Activated naive CD4-positive, alpha-beta T cell treated with anti-CD3 and anti-CD28 coated beads, Interleukin-2, amount 10 ng/mL, durations not matched to agents 7 days and 5 days (primary cell): ENCODE data around the gene RALB.

Experiments
- CTCF ChIA-PET: fragments of 350-600 bp; sonication (Branson Sonifier 250); formaldehyde crosslinking; loops from one replicate; lab custom pipeline; 2021; ENCODE audit warnings: antibody characterized with exemption; lab: Charles Lee
- DNase-seq: peaks from one replicate; pipeline ENCODE4 v3.0.0-alpha.2; 2020
- H3K27ac Mint-ChIP-seq: one replicate; pipeline ENCODE4 v1.8.0; 2021; ENCODE audit warnings: mild to moderate bottlenecking, moderate library complexity, mixed read lengths
- H3K27me3 Mint-ChIP-seq: one replicate; pipeline ENCODE4 v1.8.0; 2021; ENCODE audit warnings: mild to moderate bottlenecking, mixed read lengths
- H3K36me3 Mint-ChIP-seq: one replicate; pipeline ENCODE4 v1.8.0; 2021; ENCODE audit warnings: mixed read lengths
- H3K4me1 Mint-ChIP-seq: one replicate; pipeline ENCODE4 v1.8.0; 2021; ENCODE audit warnings: mixed read lengths
- H3K4me3 Mint-ChIP-seq: one replicate; pipeline ENCODE4 v1.8.0; 2021; ENCODE audit warnings: mild to moderate bottlenecking, moderate library complexity, mixed read lengths
- H3K9me3 Mint-ChIP-seq: one replicate; pipeline ENCODE4 v1.8.0; 2021; ENCODE audit warnings: mixed read lengths

The RALB gene, protein sequence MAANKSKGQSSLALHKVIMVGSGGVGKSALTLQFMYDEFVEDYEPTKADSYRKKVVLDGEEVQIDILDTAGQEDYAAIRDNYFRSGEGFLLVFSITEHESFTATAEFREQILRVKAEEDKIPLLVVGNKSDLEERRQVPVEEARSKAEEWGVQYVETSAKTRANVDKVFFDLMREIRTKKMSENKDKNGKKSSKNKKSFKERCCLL

DNA sequence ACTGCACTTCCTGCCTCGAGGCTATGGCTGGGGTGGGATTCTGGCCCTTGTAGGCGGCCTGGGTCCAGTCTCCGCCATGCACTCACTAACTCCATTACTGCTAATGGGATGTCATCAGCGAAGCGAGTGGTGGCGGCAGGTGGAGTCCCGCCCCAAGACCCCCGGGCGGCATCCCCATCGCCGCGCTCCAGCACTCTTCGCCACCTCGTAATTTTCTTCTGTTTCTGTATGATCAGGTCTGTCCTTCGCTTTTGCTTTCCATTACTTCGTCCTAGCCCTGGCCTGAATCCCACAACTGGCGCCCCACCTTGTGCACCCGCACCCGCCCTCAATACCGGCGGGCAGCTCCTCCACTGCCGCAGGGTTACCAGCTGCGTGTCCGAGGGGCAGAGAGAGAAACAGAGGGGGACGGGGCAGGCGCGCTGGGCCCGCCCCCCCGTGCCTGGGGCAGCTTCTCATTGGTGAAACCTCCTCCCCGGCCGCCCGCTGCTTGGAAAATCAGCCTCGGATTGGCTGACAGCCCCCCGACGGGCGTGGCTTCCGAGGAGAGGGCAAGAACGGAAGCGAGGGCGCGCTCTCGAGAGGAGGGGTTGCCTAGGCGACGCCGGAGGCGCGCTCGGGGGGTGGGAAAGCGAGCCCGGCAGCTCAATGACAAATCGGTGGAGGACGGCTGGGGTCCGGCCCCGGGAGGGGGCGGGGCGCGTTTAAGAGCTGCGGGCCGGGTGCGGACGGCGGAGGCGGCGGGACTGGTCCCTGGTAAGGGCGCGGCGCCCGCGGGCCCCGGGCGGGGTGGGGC, at the start of gene RALB:
TSS of gene RALB (plus strand) at position 628 of the 796 bp plus-strand sequence. CDS start 25,813 bp downstream, outside the sequence.
- Mint-ChIP-seq H3K9me3 (peaks cover 4% of the 10 kb centered on the region), H3K4me3 (peak within 1 kb of the TSS; percentile 94), H3K27me3 (peaks cover 32% of the 10 kb centered on the region), H3K36me3 (peaks cover 28% of the 10 kb centered on the region), H3K4me1 (peaks cover 74% of the 10 kb centered on the region), H3K27ac (peak within 1 kb of the TSS; percentile 87)
- peak; percentile 100 for DNase-seq
- CTCF ChIA-PET = interaction anchor here (0.7 to 2.0 kb wide), 4 partner anchors 25 to 76 kb away, joined by 3 to 11 read pairs (median 3); no protein-coding TSS in a partner anchor

DNA sequence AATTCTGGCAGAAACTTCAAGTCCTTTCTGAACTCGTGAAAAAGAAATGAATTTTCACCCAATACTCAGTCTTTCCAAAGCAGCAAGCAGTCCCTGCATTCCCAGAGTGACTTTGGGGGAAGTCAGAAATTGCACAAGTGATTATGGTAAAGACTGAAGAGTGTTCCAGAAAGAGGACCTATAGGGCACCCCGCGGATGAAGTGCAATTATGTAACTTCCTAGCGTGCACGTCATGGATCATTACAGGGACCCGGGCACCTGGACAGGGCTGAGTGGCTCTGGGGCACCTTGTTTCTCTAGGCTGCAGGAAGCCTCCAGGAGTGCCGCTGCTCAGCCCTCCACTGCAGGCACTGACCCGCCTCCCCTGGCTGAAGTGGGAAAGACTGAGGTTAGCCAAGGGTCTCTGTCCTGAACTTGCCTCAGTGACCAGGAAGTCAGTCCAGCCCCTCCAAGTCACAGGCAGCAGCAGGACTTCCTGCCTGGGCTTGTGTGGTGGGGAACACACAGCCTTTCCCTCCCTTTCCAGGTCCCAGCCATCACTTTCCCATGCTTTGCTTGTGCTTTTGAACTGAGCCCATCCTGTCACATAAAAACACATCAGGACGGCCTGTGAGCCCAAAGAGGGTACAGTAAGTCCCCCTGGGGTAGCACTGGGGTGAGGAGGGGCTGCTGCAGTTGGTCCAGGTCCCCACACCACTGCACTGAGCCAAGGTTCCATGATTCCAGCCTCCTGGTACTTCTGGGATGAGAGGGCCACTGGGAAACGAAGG, 49.2 kb upstream of the RALB start:
- Mint-ChIP-seq H3K4me1 (peaks cover 11% of the 10 kb centered on the region), H3K4me3 (no peak overlapping the region), H3K9me3 (peaks cover 7% of the 10 kb centered on the region), H3K27me3 (no peaks in the 10 kb centered on the region), H3K36me3 (peaks cover 20% of the 10 kb centered on the region), H3K27ac (no peak overlapping the region)
- CTCF ChIA-PET = no interaction called here
- no peak for DNase-seq

GRCh38 chr2:120204022-120204405, 48.6 kb upstream of the RALB start:
- Mint-ChIP-seq H3K4me3 (no peak overlapping the region), H3K4me1 (peaks cover 11% of the 10 kb centered on the region), H3K27ac (no peak overlapping the region), H3K27me3 (no peaks in the 10 kb centered on the region), H3K36me3 (peaks cover 20% of the 10 kb centered on the region), H3K9me3 (peaks cover 4% of the 10 kb centered on the region)
- CTCF ChIA-PET = interaction anchor here (0.6 to 1.3 kb wide), 2 partner anchors 108 to 143 kb away, joined by 3 read pairs; no protein-coding TSS in a partner anchor
- DNase-seq = no peak

DNA sequence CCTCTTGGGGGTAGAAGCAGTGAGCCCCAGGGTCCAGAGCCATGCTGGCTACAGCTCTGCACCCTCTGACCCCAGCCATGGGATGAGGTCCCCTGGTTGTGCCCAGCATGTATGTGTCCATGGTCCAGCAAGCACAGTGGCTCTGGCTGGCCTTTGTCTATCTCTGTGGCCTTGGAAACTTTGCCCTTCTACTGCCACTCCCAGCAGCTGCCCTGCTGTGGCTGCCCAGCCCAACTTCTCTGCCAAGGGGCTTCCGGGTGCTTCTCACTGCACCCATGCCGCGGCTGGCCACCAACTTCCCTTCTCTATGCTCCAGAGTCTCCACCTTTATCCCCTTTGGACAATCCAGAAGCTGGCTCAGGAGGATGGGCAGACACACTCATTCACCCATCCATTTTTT, 48.2 kb upstream of the RALB start:
- H3K9me3 Mint-ChIP-seq = peaks cover 4% of the 10 kb centered on the region
- no peak overlapping the region for H3K4me3 Mint-ChIP-seq
- H3K27me3 Mint-ChIP-seq = no peaks in the 10 kb centered on the region
- H3K36me3 Mint-ChIP-seq = peaks cover 22% of the 10 kb centered on the region
- no peak overlapping the region for H3K27ac Mint-ChIP-seq
- no peak for DNase-seq
- peaks cover 11% of the 10 kb centered on the region for H3K4me1 Mint-ChIP-seq
- CTCF ChIA-PET = interaction anchor here (0.6 to 1.3 kb wide), 4 partner anchors 23 to 143 kb away, joined by 3 to 10 read pairs (median 3); no protein-coding TSS in a partner anchor

DNA sequence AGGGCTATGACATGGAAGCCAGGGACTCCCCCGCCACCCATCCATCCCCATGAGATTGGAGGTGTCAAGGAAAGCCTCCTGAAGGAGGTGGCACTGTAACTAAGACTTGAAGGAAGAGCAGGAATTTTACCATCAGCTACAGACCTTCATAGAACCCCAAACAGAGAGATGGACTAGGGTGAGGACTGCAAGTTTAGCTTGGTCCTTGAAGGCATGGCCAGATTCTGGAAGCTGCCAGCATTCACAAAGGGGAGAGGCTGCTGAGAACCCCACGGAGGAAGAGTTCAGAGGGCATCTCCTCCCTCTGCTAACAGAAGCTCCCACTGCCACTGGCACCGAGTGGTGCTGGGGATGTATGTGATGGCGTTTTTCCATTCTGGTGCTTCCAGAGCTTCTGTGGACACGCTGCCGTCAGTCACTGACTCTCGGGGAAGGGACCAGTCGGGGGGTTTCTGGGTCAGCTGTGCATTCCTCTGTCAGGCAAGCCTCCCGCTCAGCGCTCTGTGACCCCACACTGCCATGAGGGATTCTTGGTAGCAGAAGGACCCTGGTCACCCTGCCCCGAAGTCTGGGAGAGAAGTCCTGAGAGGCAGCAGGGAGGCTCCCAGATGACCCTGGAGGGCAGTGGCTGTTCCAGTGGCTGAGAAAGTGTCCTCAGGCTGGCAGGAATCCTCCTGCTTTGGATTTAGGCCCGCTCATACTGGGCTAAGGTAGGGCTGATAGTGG, 47.5 kb upstream of the RALB start:
- CTCF ChIA-PET = interaction anchor here (1.0 to 1.3 kb wide), 5 partner anchors 22 to 111 kb away, joined by 3 to 10 read pairs (median 3); no protein-coding TSS in a partner anchor
- no peak overlapping the region for H3K27ac Mint-ChIP-seq
- peaks cover 4% of the 10 kb centered on the region for H3K9me3 Mint-ChIP-seq

GRCh38 chr2:120206022-120206581, 46.5 kb upstream of the RALB start:
- CTCF ChIA-PET = interaction anchor here (0.6 to 3.9 kb wide), 9 partner anchors 11 to 110 kb away, joined by 3 to 28 read pairs (median 5); partner anchors contain the start of genes RALB and TMEM185B
- peak; percentile 55 for DNase-seq
- Mint-ChIP-seq H3K27ac (no peak overlapping the region), H3K36me3 (peaks cover 25% of the 10 kb centered on the region), H3K4me1 (peaks cover 11% of the 10 kb centered on the region), H3K27me3 (no peaks in the 10 kb centered on the region), H3K9me3 (no peaks in the 10 kb centered on the region), H3K4me3 (no peak overlapping the region)

More for the DNA sequence above, 47.5 kb upstream of the RALB start:
- no peak for DNase-seq
- no peak overlapping the region for H3K4me3 Mint-ChIP-seq
- H3K27me3 Mint-ChIP-seq = no peaks in the 10 kb centered on the region
- H3K36me3 Mint-ChIP-seq = peaks cover 28% of the 10 kb centered on the region
- peaks cover 11% of the 10 kb centered on the region for H3K4me1 Mint-ChIP-seq

GRCh38 chr2:120208381-120209353, 44.0 kb upstream of the RALB start:
- Mint-ChIP-seq H3K36me3 (peaks cover 24% of the 10 kb centered on the region), H3K9me3 (no peaks in the 10 kb centered on the region), H3K4me3 (no peak overlapping the region), H3K27ac (no peak overlapping the region), H3K4me1 (peaks cover 11% of the 10 kb centered on the region), H3K27me3 (no peaks in the 10 kb centered on the region)
- DNase-seq = no peak
- CTCF ChIA-PET = interaction anchor here (0.9 to 3.9 kb wide), 3 partner anchors 32 to 104 kb away, joined by 3 to 28 read pairs (median 8); no protein-coding TSS in a partner anchor

DNA sequence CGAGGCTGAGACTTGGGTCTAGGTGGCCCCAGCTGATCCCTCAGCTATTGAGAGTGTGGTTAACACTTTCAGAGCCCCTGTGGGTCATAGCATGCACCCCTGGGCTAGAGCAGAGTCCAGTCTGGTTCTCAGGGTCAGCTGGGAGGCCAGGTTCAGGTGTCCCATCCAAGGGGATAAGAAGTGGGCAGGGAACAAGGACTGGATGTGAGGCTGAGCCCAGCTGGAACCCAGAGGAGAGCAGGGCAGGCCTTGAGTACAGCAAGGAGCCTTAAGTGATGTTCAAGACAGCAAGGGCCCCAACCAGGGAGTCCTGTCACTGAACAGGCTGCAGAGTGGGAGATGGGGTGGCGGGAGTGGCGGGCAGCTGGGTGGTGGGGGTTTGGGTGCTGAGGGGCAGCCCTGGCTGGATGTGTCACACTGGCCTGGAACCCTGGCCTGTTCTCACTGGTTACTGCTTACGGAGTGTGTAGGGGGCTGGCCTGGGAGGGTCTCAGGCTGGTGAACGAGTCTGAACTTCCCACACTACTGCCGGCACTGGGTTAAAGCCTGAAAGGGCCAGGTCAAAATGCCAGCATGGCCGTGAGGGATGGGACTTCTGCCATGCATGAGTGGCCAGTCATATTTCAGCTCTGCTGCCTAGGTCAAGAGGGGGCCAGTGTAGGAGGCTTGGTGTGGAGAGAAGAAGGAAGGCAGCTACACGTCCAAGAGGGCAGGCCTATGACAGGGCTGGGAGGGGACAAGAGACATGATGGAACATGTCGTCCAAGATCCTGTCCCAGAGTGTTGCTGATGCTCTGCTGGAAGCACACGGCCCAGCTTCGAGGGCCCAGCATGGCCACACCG, 43.0 kb upstream of the RALB start:
- H3K4me3 Mint-ChIP-seq = no peak overlapping the region
- no peak for DNase-seq
- CTCF ChIA-PET = interaction anchor here (1.0 to 3.9 kb wide), 5 partner anchors 23 to 104 kb away, joined by 3 to 28 read pairs (median 8); no protein-coding TSS in a partner anchor
- H3K4me1 Mint-ChIP-seq = peaks cover 11% of the 10 kb centered on the region
- no peaks in the 10 kb centered on the region for H3K27me3 Mint-ChIP-seq
- H3K9me3 Mint-ChIP-seq = no peaks in the 10 kb centered on the region
- peaks cover 24% of the 10 kb centered on the region for H3K36me3 Mint-ChIP-seq
- peak overlapping the region; percentile 83 for H3K27ac Mint-ChIP-seq

DNA sequence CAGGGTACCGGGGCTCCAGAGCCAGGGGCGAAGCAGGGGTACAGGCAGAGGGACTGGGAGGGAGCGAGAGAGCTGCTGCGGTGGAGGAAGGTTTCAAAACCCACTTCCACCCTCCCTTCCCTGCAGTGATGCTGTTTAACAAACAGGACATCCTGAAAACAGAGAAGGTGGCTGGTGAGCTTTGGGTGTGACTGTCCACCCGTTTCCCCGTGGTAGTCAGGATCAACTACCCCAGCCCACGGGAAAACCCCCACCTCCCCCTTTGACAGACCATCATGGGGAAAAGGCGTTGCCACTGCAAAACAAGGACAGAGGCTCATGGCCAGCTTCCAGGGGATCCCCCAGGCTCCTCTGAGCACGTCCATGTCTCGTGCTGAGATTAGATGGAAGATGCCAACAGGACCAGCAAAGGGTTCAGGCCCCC, 42.4 kb upstream of the RALB start:
- Mint-ChIP-seq H3K9me3 (no peaks in the 10 kb centered on the region), H3K4me1 (peaks cover 11% of the 10 kb centered on the region), H3K27me3 (no peaks in the 10 kb centered on the region), H3K27ac (peak overlapping the region; percentile 83), H3K36me3 (peaks cover 24% of the 10 kb centered on the region), H3K4me3 (peak overlapping the region; percentile 21)
- CTCF ChIA-PET = interaction anchor here (1.0 to 2.0 kb wide), 3 partner anchors 22 to 103 kb away, joined by 3 to 10 read pairs (median 5); no protein-coding TSS in a partner anchor
- DNase-seq = peak; percentile 49

GRCh38 chr2:120218181-120218580, 34.5 kb upstream of the RALB start:
- Mint-ChIP-seq H3K36me3 (peaks cover 55% of the 10 kb centered on the region), H3K27me3 (no peaks in the 10 kb centered on the region), H3K27ac (no peak overlapping the region), H3K4me3 (no peak overlapping the region), H3K4me1 (peaks cover 27% of the 10 kb centered on the region), H3K9me3 (peaks cover 12% of the 10 kb centered on the region)
- no peak for DNase-seq
- CTCF ChIA-PET = interaction anchor here (1.2 kb wide), 1 partner anchor 95 kb away, joined by 3 read pairs; no protein-coding TSS in a partner anchor

- H3K4me3 Mint-ChIP-seq = no peak overlapping the region
- peaks cover 55% of the 10 kb centered on the region for H3K36me3 Mint-ChIP-seq
- peaks cover 12% of the 10 kb centered on the region for H3K9me3 Mint-ChIP-seq
- no peaks in the 10 kb centered on the region for H3K27me3 Mint-ChIP-seq
- CTCF ChIA-PET = interaction anchor here (1.5 to 1.6 kb wide), 2 partner anchors 13 to 37 kb away, joined by 4 to 5 read pairs; no protein-coding TSS in a partner anchor
- DNase-seq = no peak
- no peak overlapping the region for H3K27ac Mint-ChIP-seq
- peaks cover 35% of the 10 kb centered on the region for H3K4me1 Mint-ChIP-seq
Observed at GRCh38 chr2:120219291-120219690, 33.4 kb upstream of the RALB start.
